ENCODE results near the gene ING5.
"Not testable (repeated sequence)": the region's sequence is repeated elsewhere in the genome, so short reads cannot be mapped to it uniquely, and the experiment has no call there.

Gene ING5

DNA sequence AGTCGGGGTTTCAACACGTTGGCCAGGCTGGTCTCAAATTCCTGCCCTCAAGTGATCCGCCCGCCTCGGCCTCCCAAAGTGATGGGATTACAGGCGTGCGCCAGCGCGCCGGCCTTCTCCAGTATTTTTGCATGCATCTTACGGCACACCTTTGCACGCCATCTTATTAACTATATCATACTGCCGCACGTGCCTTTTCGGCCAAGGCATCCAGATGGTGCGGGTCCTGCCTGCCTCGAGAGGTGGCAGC is 765 bp upstream of the ING5 start:
- DNase-seq (ENCODE audit: low read depth, low spot score): peak; percentile 82
- peak overlapping the region; percentile 66 for H3K4me3 ChIP-seq (ENCODE audit: low read length)

DNA sequence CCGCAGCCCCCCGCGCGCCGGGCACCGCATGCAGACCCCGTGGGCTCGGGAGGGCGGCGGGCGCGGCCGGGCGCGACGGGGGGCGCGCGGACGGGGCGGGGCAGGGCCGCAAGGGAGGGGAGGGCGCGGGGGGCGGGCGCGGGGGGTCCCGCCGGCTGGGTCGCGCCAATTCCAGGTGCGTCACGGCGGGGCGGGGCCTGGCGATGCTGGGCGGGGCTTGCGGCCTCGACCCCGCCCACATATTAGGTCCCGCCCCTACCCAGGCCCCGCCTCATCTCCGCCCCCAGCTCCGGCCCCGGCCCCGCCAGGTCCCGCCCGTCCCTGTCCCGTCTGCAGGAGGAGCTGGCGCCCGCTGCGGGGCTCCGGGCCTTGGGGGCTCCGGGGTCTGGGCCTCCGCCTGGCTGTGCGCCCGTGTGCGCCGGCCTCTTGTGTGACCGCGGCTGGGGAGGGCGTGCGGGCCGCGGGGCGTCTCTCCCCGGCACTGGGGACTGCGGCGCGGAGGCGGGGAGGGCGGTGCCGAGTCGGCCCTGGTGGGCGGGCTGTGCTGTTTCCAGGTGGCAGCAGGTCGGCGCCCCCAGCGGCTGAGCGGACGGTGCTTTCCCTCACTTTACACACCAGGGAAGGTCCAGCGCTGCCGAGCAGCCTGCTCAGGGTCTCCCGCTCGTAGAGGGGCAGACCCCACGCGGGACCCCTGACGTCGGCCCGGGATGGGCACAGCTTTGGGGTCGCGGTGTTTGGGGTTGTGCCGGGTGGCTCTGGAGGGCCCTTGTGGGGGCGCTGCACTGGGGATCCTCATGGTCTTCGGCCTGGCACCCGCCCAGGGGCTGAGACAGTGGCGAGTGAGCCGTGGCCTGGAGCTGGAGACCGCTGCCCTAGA is 554 bp downstream of the ING5 start:
- DNase-seq (ENCODE audit: low read depth, low spot score): peak; percentile 79
- H3K4me3 ChIP-seq (ENCODE audit: low read length): peak overlapping the region; percentile 65

DNA sequence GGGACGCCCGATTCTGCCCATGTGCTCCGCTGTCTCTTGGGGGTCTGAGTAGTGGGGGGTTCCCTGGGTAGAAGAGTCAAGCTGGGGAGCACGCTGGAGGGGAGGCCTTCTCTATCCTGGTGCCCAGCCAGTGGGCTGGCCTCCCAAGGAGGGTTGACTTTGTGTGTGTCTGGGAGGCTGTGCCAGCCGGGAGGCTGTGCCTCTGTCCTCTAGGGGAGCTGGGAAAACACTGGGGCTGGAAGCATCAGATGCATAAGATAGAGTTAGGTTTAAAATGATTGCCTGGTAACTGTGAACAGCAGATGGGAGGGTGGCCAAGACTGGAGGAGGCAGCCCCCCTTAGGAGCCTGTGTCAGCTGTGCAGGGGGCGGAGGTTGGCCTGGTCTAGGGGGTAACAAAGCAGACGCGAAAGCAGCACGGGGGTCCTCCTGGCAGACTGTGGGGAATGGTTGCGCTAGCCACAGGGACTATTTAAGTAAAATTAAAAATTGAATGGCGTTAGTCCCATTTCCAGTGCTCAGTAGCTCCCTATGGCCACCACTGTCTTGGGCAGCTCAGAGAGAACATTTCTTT is 1.3 kb downstream of the ING5 start:
- H3K4me3 ChIP-seq (ENCODE audit: low read length): peak overlapping the region; percentile 65
- DNase-seq (ENCODE audit: low read depth, low spot score): no peak

DNA sequence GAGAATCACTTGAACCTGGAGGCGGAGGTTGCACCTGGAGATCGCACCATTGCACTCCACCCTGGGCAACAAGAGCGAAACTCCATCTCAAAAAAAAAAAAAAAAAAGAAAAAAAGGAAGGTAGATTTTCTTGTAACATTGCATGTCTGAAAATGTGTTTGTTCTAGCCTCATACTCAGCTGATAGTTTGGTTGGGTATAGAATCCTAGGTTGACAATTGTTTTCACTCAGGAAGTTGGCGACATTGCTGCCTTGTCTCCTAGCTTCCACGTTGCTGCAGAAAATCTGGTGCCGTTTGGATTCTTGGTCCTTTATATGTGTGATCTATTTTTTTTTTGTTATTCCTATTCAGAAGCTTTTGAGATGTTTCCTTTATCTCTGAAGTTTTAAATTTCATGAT is 4.7 kb downstream of the ING5 start:
- no peak overlapping the region for H3K4me3 ChIP-seq (ENCODE audit: low read length)
- DNase-seq (ENCODE audit: low read depth, low spot score): no peak

DNA sequence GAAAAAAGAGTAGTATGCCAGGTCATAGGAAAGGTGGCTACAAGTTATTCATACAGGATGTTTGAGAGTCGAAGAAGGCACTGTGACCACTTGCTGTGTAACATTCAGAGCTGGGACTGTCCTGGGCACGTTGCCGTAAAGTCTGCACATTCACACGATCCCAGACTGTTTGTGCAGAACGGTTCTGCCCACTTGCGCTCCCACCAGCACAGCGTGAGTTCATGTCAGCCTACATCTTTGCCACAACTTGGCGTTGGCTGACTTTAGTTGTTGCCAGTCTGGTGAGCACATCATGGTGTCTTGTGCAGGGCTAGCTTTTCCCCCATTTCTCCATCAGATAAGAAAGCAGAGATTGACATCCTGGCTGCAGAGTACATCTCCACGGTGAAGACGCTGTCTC is 7.0 kb downstream of the ING5 start:
- H3K4me3 ChIP-seq (ENCODE audit: low read length): no peak overlapping the region
- no peak for DNase-seq (ENCODE audit: low read depth, low spot score)

DNA sequence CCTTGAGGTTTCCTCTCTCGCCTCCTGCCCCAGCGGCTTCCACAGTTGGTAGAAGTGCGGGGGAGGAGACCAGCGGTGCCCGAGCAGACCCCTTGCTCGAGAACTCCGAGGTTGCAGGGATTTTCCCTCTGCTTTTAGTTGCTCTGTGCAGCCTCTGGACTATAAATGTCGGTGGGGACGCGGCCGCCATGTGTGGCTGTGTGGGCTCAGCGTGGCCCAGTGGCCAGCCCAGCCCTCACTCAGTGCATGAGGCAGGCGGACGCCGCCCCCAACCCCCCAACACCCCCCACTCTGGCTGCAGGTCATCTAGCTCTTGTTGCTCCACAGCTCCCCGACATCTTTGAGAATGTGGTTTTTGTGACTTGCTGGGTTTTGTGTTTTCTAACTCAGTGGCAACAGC is 17.3 kb downstream of the ING5 start:
- H3K4me3 ChIP-seq (ENCODE audit: low read length): no peak overlapping the region
- DNase-seq (ENCODE audit: low read depth, low spot score): no peak

DNA sequence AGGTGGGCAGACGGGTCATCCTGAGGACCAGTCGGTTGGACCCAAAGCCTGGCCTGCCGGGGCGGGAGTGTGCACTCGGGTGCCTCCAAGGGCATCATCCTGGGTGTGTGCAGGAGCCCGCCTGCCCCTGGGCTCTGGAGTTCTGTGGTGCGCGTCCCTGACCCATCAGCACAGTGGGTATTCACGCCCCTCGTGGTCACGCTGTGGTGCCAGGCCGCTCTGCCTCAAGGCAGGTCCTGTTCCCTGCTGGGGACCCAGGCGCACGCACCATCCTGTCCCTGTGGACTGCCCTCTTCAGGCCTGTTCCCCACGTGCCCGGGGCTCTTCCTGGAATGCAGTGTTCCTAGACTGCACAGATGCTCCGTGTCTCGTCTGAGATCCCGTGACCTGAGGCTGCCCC is 18.3 kb downstream of the ING5 start:
- DNase-seq (ENCODE audit: low read depth, low spot score): no peak

DNA sequence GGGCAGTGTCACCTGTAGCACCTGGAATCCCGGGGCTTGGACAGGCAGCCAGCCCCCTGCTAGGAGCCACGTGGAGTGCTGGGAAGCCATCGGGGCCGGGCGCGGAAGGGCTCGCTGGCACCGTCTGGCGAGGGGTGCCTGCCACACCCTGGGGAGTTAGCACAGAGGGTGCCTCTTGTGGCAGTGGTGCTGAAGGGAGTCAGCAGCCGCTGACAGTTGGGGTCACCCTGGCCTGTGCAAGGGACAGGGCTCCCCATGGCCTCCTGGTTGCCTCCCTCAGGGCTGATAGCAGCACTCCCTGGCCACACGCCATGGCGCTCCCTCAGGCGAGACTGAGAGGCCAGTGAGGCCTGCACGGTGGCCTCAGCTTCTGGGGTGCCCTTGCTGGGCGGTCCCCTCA is 18.7 kb downstream of the ING5 start:
- H3K4me3 ChIP-seq (ENCODE audit: low read length): no peak overlapping the region
- DNase-seq (ENCODE audit: low read depth, low spot score): no peak

More for the DNA sequence above, 18.3 kb downstream of the ING5 start:
- no peak overlapping the region for H3K4me3 ChIP-seq (ENCODE audit: low read length)

DNA sequence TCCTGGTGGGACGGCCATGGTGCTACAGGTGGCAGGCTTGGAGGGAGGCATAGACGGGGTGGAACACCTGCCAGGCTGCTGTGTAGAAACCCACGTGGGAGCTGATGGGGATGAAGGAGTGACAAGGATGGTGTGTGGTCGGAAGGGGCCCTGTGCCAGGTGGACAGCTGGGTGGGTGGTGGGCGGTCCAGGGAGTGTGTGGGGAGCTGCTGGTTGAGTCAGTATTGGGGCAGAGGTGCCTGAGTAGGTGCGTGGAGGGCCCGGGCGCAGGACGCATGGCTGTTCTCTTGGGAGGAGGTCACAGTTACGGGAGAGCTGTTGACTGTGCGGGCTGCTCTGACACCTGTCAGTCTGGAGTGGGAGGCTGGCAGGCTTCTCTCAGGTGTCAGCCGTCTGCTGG is 20.0 kb downstream of the ING5 start:
- no peak for DNase-seq (ENCODE audit: low read depth, low spot score)
- H3K4me3 ChIP-seq (ENCODE audit: low read length): no peak overlapping the region

DNA sequence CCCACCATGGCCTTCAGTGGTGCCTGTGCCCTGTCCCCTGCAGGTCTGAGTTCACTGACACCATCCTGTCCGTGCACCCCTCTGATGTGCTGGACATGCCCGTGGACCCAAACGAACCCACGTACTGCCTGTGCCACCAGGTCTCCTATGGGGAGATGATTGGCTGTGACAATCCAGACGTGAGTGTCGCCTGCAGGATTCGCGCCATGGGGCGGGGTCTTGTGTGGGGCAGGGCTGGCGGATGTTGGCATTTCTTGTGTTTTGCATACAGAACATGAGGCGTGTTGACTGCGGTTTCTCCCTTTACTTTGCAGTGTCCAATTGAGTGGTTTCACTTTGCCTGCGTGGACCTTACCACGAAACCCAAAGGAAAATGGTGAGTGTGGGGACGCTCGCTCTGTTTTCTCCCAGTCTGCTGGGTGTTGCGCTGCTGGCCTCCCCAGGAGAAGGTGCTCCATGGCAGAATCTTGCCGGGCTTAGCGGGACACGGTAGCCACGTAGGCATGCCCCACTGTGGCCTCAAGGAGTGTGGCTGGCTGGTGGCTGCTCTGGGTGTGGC is 21.1 kb downstream of the ING5 start:
- H3K4me3 ChIP-seq (ENCODE audit: low read length): no peak overlapping the region
- DNase-seq (ENCODE audit: low read depth, low spot score): no peak

DNA sequence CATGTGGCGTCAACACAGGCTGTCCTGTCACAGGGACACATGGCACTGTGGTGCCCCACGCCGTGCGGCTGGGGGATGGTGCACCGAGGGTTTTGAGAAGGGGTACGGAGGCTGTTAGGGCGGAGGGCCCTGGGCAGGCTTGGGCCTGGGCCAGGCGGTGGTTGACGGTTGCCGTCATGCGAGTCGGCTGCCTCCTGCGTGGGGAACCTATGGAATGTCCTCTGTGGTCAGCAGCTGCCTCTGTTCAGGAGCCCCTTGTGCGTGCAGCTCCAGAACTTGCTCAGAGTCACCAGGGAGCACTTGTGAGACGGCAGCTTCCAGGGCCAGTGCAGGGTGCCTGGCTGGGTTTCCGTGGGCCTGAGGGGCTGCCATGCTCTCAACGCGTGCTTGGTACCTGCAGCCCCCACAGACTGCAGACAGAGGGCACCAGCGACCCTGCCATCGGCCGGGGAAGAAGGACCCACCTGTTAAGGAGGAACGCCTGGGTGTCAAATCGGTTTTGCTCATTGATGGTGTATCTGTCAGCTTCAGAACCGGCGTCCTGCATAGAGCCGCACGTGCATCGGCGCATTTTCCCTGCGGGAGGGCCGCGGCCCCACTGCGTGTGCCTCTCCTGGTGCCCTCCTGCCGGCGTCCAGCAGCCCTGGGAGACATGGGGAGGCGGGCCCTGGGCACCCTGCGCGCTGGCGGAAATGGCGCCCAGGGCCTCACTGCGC is 22.6 kb downstream of the ING5 start:
- no peak for DNase-seq (ENCODE audit: low read depth, low spot score)
- H3K4me3 ChIP-seq (ENCODE audit: low read length): no peak overlapping the region

DNA sequence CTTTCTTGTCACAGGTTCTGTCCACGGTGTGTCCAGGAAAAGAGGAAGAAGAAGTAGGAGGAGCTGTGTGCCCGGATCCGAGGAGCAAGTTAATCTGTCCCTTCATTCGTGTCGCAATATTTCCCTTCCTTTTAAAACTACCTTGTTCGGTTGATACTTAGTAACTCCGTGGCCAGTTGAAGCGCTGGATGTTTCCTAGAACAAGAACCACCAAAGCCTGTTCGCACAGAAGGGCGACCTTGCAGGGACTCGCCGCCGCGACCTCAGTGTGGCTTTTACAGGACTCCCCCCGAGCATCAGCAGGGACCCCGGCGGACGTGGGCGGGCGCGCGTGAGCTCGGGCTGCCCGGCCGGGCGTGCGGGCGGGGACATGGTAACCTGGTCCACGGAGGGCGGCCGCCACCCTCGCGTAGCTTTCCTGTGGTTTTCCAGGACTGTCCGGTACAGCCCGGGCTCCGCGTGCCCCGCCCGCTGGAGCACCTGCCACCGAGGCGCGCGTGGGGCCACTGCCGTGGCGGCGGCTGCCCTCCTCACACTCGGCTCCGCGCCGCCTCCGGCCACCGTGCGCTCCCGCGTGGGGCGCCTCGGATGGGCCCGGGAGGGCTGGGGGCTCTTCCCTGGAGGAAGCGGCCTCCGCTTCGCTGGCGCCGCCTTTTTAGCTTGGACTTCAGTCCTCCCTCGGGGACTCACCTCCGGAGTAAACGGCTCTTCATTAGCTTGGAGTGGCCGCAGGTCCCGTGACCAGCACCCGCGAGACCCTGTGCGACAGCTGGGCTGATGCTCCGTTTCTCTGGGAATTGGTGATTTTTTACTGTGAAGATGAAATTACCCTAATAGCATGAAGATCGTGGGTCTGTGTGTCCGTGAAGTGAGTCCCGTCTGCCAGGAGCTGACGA is 23.4 kb downstream of the ING5 start:
- DNase-seq (ENCODE audit: low read depth, low spot score): no peak
- no peak overlapping the region for H3K4me3 ChIP-seq (ENCODE audit: low read length)

DNA sequence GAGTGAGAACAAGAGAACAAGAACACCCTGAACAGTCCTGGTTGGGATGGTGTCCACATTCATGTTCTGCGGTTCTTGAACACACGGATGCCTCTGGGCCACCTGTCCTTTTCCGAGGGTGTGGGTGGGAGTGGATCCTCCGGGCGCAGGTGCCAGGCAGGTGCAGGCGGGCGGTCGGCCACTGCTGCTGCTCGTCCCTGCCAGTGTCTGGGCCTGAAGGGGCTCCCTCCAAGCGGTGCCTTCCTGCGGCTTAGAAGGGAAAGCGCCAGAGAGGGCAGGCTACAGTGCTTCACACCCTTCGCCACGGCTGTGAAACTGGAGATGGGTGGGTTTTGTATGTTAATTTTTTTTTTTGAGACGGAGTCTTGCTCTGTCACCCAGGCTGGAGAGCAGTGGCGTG is 24.6 kb downstream of the ING5 start:
- H3K4me3 ChIP-seq (ENCODE audit: low read length): no peak overlapping the region
- no peak for DNase-seq (ENCODE audit: low read depth, low spot score)

DNA sequence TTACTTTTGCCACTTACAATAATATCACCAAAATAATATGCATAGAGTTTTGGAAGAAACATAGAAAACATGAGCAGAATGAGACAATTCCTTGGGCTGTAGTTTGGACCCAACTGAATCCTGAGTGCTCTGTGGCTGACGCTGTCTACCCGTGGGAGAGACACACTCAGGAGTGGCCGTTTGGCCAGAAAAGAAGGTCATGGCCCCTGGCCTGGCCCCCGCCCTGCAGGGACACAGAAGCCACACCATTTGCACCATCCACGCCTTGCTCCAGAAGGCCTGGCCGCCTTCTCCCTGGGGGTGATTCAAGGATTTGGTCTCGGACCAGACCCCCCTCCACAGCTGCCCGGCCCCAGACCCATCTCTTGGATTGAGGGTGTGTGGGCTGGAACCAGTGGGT is 26.2 kb downstream of the ING5 start:
- H3K4me3 ChIP-seq (ENCODE audit: low read length): no peak overlapping the region
- no peak for DNase-seq (ENCODE audit: low read depth, low spot score)

DNA sequence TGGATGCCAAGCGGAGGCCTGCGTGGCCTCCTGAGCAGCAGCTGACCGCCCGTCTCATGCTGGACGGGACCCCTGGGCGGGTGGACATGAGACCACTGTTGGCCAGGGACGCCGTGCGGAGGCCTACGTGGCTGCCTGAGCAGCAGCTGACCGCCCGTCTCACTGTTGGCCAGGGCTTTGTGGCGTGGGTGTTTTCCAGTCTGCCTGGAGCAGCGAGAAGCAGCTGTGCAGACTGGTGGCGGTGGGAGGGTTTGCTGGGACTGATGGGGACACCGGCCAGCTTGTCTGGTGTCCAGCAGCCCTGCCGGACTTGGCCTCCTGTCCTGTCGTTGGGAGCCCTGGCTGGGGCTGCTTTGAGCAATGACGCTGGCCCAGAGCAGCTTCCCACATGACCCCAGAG is 26.8 kb downstream of the ING5 start:
- no peak for DNase-seq (ENCODE audit: low read depth, low spot score)
- no peak overlapping the region for H3K4me3 ChIP-seq (ENCODE audit: low read length)

DNA sequence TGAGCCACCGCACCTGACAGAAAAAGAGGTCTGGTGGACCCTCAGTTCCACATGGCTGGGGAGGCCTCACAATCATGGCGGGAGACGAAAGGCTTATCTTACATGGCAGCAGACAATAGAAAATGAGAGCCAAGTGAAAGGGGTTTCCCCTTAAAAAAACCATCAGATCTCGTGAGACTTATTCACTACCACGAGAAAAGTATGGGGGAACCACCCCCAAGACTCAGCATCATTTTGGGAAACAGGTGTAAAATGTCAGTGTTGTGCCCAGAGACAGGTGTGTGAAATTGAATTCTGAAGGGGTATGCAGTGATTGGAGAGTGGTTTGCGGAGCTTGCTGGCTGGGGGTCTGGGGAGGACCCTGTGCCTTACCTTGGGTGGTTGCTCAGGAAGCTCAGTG is 28.0 kb downstream of the ING5 start:
- DNase-seq (ENCODE audit: low read depth, low spot score): no peak
- H3K4me3 ChIP-seq (ENCODE audit: low read length): no peak overlapping the region

DNA sequence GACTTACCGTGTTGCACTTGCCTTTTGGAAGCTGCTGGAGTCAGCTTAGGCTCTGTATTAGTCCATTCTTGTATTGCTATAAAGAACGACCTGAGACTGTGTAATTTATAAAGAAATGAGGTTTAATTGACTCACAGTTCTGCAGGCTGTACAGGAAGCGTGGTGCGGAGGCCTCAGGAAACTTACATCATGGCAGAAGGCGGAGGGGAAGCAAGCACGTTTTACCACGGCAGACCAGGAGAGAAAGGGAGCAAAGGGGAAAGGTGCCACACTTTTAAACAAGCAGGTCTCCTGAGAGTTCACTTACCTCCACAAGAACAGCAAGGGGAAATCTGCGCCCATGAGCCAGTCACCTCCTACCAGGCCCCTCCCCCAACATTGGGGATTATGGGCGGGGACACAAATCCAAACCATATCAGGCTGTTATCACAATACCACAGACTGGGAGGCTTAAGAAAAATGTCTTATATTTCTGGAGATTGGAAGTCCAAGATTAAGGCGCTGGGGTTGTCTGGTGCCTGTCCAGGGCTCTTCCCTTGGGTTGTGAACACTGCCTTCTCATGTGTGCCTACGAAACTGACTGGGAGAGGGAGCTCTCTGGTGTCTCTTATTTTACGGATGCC is 28.9 kb downstream of the ING5 start:
- no peak overlapping the region for H3K4me3 ChIP-seq (ENCODE audit: low read length)
- peak; percentile 11 for DNase-seq (ENCODE audit: low read depth, low spot score)

DNA sequence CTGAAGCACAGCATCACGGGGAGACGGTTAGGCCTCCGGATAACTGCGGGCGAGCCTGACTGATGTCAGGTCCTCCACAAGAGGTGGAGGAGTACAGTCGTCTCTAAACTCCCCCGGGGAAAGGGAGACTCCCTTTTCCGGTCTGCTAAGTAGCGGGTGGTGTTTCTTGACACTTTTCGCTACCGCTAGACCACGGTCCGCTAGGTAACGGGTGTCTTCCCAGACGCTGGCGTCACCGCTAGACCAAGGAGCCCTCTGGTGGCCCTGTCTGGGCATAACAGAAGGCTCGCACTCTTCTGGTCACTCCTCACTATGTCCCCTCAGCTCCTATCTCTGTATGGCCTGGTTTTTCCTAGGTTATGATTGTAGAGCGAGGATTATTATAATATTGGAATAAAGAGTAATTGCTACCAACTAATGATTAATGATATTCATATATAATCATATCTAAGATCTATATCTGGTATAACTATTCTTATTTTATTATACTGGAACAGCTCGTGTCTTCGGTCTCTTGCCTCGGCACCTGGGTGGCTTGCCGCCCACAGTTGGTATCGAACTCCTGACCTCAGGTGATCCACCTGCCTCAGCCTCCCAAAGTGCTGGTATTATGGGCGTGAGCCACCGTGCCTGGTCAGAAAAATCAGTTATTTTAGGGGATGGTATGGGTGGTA is 30.8 kb downstream of the ING5 start:
- H3K4me3 ChIP-seq (ENCODE audit: low read length): not testable (repeated sequence)
- DNase-seq (ENCODE audit: low read depth, low spot score): peak; percentile 28

Measured in Jurkat, Clone E6-1 (cell line).